ENCODE results near the gene DNAJC18. TPM values are rescaled to one million over a fixed set of nuclear protein-coding genes. Genes with fewer than 3 reads are reported as not detected.
"Not testable (repeated sequence)": the region's sequence is repeated elsewhere in the genome, so short reads cannot be mapped to it uniquely, and the experiment has no call there.

DNAJC18 gene
- total RNA-seq, 1 donor from 2014 or later = 7.9 TPM

GRCh38 chr5:139394654-139395566 lies 44.4 kb downstream of the DNAJC18 start, which contains the start of gene PROB1:
Gene PROB1 (minus strand): TSS chr5:139395104. CDS start chr5:139395081, 23 bp downstream.
- intact Hi-C loops (cut with DNase I) = loop anchor here (1.0 to 2.0 kb wide), 2 partner anchors 20 to 52 kb away; no protein-coding TSS in a partner anchor
- ATAC-seq (peak; percentile 81), DNase-seq (ENCODE audit: missing footprints) (peak; percentile 80)

- intact Hi-C loops (cut with DNase I) = loop anchor here (2.0 kb wide), 1 partner anchor 51 kb away; no protein-coding TSS in a partner anchor
These were observed 45.1 kb downstream of the DNAJC18 start for GRCh38 chr5:139394123-139394653.

GRCh38 chr5:139393497-139394122 lies 45.7 kb downstream of the DNAJC18 start:
- intact Hi-C loops (cut with DNase I) = loop anchor here (2.0 kb wide), 1 partner anchor 51 kb away; no protein-coding TSS in a partner anchor
- ATAC-seq = no peak
- DNase-seq (ENCODE audit: missing footprints) = no peak

More at GRCh38 chr5:139394123-139394653, 45.1 kb downstream of the DNAJC18 start:
- DNase-seq (ENCODE audit: missing footprints) (no peak), ATAC-seq (peak; percentile 36)

- ATAC-seq (no peak), DNase-seq (ENCODE audit: missing footprints) (peak; percentile 87)
- intact Hi-C loops (cut with DNase I) = no loop called here
These were observed 46.4 kb downstream of the DNAJC18 start for GRCh38 chr5:139392678-139393496.

GRCh38 chr5:139392324-139392677 lies 47.0 kb downstream of the DNAJC18 start:
- no peak for ATAC-seq
- no peak for DNase-seq (ENCODE audit: missing footprints)
- intact Hi-C loops (cut with DNase I) = no loop called here

GRCh38 chr5:139391570-139392323 lies 47.6 kb downstream of the DNAJC18 start:
- DNase-seq (ENCODE audit: missing footprints) = no peak
- intact Hi-C loops (cut with DNase I) = loop anchor here (1.0 to 2.0 kb wide), 2 partner anchors 19 to 24 kb away; no protein-coding TSS in a partner anchor
- no peak for ATAC-seq

GRCh38 chr5:139390639-139391569 lies 48.4 kb downstream of the DNAJC18 start:
- DNase-seq (ENCODE audit: missing footprints) = no peak
- ATAC-seq = no peak
- intact Hi-C loops (cut with DNase I) = loop anchor here (1.0 to 2.0 kb wide), 2 partner anchors 18 to 24 kb away; no protein-coding TSS in a partner anchor

- intact Hi-C loops (cut with DNase I) = loop anchor here (2.0 to 5.0 kb wide), 2 partner anchors 17 to 98 kb away; partner anchors contain the start of gene MATR3
- no peak for ATAC-seq
- DNase-seq (ENCODE audit: missing footprints) = no peak
These were observed 49.4 kb downstream of the DNAJC18 start, which contains the start of gene MZB1 for GRCh38 chr5:139389701-139390638. Gene MZB1 (minus strand): TSS chr5:139389913. CDS start chr5:139389856, 57 bp downstream.

GRCh38 chr5:139388198-139388821 lies 51.0 kb downstream of the DNAJC18 start:
- no peak for DNase-seq (ENCODE audit: missing footprints)
- intact Hi-C loops (cut with DNase I) = loop anchor here (5.0 kb wide), 1 partner anchor 96 kb away; the partner anchor contains the start of gene MATR3
- ATAC-seq = peak; percentile 22

GRCh38 chr5:139387611-139388197 lies 51.6 kb downstream of the DNAJC18 start:
- intact Hi-C loops (cut with DNase I) = loop anchor here (5.0 kb wide), 1 partner anchor 95 kb away; the partner anchor contains the start of gene MATR3
- DNase-seq (ENCODE audit: missing footprints) (no peak), ATAC-seq (no peak)

GRCh38 chr5:139386956-139387355 lies 52.4 kb downstream of the DNAJC18 start:
- not testable (repeated sequence) for DNase-seq (ENCODE audit: missing footprints); ATAC-seq
- intact Hi-C loops (cut with DNase I) = loop anchor here (5.0 kb wide), 1 partner anchor 95 kb away; the partner anchor contains the start of gene MATR3

- no peak for DNase-seq (ENCODE audit: missing footprints)
- no peak for ATAC-seq
These were observed 53.3 kb downstream of the DNAJC18 start for GRCh38 chr5:139386050-139386438.

GRCh38 chr5:139385061-139386049 lies 54.0 kb downstream of the DNAJC18 start:
- ATAC-seq (no peak), DNase-seq (ENCODE audit: missing footprints) (no peak)
- intact Hi-C loops (cut with DNase I) = loop anchor here (5.0 kb wide), 1 partner anchor 93 kb away; the partner anchor contains the start of gene MATR3

More at GRCh38 chr5:139386050-139386438, 53.3 kb downstream of the DNAJC18 start:
- intact Hi-C loops (cut with DNase I) = loop anchor here (5.0 kb wide), 1 partner anchor 94 kb away; the partner anchor contains the start of gene MATR3

Data from Right ventricle myocardium inferior (tissue), 1 donor.